ENCODE measurements around the gene KLF18. TPM values are rescaled to one million over a fixed set of nuclear protein-coding genes. Genes with fewer than 3 reads are reported as not detected.

Gene KLF18
- total and polyA plus RNA-seq, 10 donors, result not detected

DNA sequence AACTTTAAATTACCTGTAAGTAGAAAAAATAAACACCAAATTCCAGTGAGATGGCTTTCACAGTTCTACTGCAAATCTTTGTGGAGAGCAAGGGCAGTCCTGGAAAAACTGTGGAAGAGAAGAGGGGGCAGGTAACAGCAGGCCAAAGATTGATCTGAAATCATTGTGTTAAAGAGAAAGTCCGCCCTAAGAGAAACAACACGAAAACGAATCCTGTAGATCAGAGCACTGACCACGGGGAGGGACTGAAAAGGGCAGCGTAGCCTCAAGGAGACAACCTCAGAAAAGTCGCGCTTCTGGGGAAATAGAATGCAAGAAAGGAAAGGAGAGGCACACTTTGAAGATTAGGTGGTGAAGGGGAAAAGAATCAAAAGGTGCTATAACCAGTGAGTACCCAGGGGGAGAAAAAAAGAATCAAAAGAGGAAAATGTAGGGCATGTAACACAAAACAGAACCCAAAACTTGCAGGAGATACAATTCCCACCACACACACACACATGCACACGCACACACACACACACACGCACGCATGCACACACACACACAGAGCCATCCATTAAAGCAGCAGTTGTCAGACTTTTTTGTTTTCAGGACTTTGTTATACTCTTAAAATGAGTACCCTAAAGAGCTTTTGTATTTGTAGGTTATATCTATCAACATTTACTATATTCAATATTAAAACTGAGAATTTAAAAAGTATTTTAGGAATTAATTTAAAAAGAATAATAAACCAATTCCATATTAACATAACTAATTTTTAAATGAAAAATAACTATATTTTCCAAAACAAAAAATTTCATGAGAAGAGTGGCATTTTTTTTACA, 50.8 kb downstream of the KLF18 start:
- no peak for DNase-seq
- WGBS, 5 donors, result 79 to 85% (median 81%) methylated on average over 10 of the region's 10 CpGs
- TF ChIP-seq POLR2AphosphoS5 (IDR thresholded peaks at IDR 0.05) (no peak), POLR2A (IDR thresholded peaks at IDR 0.05) (no peak)
- TF ChIP-seq, protein P1, sequence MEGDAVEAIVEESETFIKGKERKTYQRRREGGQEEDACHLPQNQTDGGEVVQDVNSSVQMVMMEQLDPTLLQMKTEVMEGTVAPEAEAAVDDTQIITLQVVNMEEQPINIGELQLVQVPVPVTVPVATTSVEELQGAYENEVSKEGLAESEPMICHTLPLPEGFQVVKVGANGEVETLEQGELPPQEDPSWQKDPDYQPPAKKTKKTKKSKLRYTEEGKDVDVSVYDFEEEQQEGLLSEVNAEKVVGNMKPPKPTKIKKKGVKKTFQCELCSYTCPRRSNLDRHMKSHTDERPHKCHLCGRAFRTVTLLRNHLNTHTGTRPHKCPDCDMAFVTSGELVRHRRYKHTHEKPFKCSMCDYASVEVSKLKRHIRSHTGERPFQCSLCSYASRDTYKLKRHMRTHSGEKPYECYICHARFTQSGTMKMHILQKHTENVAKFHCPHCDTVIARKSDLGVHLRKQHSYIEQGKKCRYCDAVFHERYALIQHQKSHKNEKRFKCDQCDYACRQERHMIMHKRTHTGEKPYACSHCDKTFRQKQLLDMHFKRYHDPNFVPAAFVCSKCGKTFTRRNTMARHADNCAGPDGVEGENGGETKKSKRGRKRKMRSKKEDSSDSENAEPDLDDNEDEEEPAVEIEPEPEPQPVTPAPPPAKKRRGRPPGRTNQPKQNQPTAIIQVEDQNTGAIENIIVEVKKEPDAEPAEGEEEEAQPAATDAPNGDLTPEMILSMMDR (IDR thresholded peaks at IDR 0.05 in 8 of 11, conservative IDR thresholded peaks at IDR 0.05 in 3 of 11), result no peak
- H3K4me1 ChIP-seq, result no peaks in the 10 kb centered on the region
- H3K36me3 ChIP-seq, result no peaks in the 10 kb centered on the region
- peaks cover 0 to 7% (median 0%) of the 10 kb centered on the region in 7 donors for H3K27me3 ChIP-seq (replicated peaks in 1 of 7)
- intact Hi-C loops (cut with DNase I; ENCODE audit: low total_unique reads), result no loop called here
- no peak overlapping the region for H3K27ac ChIP-seq
- H3K4me3 ChIP-seq, result no peak overlapping the region
- no peaks in the 10 kb centered on the region for H3K9me3 ChIP-seq

DNA sequence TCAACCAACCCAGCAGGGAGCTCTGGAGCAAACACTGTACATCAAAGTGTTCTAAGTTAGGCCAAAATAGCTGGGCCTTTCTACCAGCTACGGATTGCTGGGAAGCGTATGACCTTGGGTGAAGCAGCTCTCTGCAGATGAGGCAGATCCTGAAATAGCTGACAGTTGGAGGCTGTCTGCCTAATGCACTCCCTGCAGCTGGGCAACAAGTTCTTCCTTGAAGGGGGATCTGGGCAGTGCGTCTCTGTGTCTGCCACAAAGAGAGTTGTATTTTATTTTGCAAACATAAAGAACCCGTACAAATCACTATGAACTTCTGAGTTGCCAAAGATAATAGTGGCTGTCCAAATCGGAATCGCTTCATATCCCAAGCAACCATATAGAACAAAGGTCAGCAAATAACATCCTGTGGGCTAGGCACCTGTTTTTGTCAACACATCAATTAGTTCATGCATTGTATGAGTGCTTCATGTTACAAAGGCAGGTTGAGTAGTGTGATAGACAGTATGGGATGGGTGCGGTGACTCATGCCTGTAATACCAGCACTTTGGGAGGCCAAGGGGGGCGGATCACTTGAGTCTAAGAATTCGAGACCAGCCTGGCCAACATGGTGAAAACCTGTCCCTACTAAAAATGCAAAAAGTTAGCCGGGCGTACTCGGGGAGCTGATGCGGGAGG, 51.9 kb downstream of the KLF18 start:
- intact Hi-C loops (cut with DNase I; ENCODE audit: low total_unique reads), result no loop called here
- TF ChIP-seq POLR2A (IDR thresholded peaks at IDR 0.05), result no peak
- TF ChIP-seq, protein P1 (IDR thresholded peaks at IDR 0.05 in 8 of 11, conservative IDR thresholded peaks at IDR 0.05 in 3 of 11), result no peak
- no peak for TF ChIP-seq POLR2AphosphoS5 (IDR thresholded peaks at IDR 0.05)
- Histone ChIP-seq H3K4me1 (no peaks in the 10 kb centered on the region), H3K9me3 (no peaks in the 10 kb centered on the region), H3K27me3 (replicated peaks in 1 of 7) (peaks cover 0 to 7% (median 0%) of the 10 kb centered on the region in 7 donors), H3K27ac (no peak overlapping the region), H3K4me3 (no peak overlapping the region), H3K36me3 (no peaks in the 10 kb centered on the region)
- DNase-seq, result no peak
- WGBS, 5 donors, result 82 to 89% (median 84%) methylated on average over 13 of the region's 13 CpGs

Small RNA genes within 50 kb of the gene (small RNA-seq; reads per million reads assigned to genes)
- gene AL035417.1 (0 reads per million in 4 donors), gene OOSP1P1 (0 reads per million in 4 donors), gene RF00019 (0 reads per million in 4 donors), gene RN7SL479P (0 reads per million in 4 donors)

Other genes with a start within 250 kb of the KLF18 start
- 1 to 10 TPM in 1 of 7 donors, under 1 TPM in 2, not detected in 4; 0.63 to 2.1 (median 0.81) TPM for gene ARTN, start 207.8 kb downstream of the KLF18 start, total RNA-seq
- gene ARTN, start 207.8 kb downstream of the KLF18 start, polyA plus RNA-seq, result 1 to 10 TPM in 1 of 3 donors, under 1 TPM in 2; 0.35 to 1.2 (median 0.52) TPM
- 10 to 100 TPM; 18.2 to 27.4 (median 22.6) TPM for gene IPO13, start 194.7 kb downstream of the KLF18 start, total RNA-seq
- 10 to 100 TPM; 10.5 to 19.4 (median 16.4) TPM for gene IPO13, start 194.7 kb downstream of the KLF18 start, polyA plus RNA-seq
- gene DPH2, start 171.6 kb downstream of the KLF18 start, total RNA-seq, result 10 to 100 TPM; 22.9 to 36.5 (median 26.1) TPM
- gene DPH2, start 171.6 kb downstream of the KLF18 start, polyA plus RNA-seq, result 10 to 100 TPM; 15.7 to 24.6 (median 17.6) TPM
- gene ATP6V0B, start 166.7 kb downstream of the KLF18 start, total RNA-seq, result 100 to 1,000 TPM; 124 to 219 (median 133) TPM
- 100 to 1,000 TPM; 176 to 205 (median 177) TPM for gene ATP6V0B, start 166.7 kb downstream of the KLF18 start, polyA plus RNA-seq
- gene B4GALT2, start 162.4 kb downstream of the KLF18 start, total RNA-seq, result 10 to 100 TPM; 11.4 to 23.3 (median 13.2) TPM
- 10 to 100 TPM in 1 of 3 donors, 1 to 10 TPM in 2; 7.0 to 13.7 (median 7.7) TPM for gene B4GALT2, start 162.4 kb downstream of the KLF18 start, polyA plus RNA-seq
- 1 to 10 TPM; 3.3 to 7.0 (median 5.0) TPM for gene CCDC24, start 150.0 kb downstream of the KLF18 start, total RNA-seq
- 10 to 100 TPM in 2 of 3 donors, 1 to 10 TPM in 1; 7.5 to 25.9 (median 14.5) TPM for gene CCDC24, start 150.0 kb downstream of the KLF18 start, polyA plus RNA-seq
- gene SLC6A9, start 110.2 kb downstream of the KLF18 start, total RNA-seq, result 1 to 10 TPM; 1.1 to 6.1 (median 3.0) TPM
- gene SLC6A9, start 110.2 kb downstream of the KLF18 start, polyA plus RNA-seq, result under 1 TPM; 0.26 to 0.86 (median 0.35) TPM
- under 1 TPM in 1 of 7 donors, not detected in 6; 0.26 TPM for gene KLF17, start 22.8 kb downstream of the KLF18 start, total RNA-seq
- not detected for gene KLF17, start 22.8 kb downstream of the KLF18 start, polyA plus RNA-seq
- 10 to 100 TPM; 37.8 to 57.2 (median 46.7) TPM for gene DMAP1, start 71.8 kb upstream of the KLF18 start, total RNA-seq
- 10 to 100 TPM; 39.7 to 84.6 (median 68.1) TPM for gene DMAP1, start 71.8 kb upstream of the KLF18 start, polyA plus RNA-seq
- gene ERI3, start 213.6 kb upstream of the KLF18 start, total RNA-seq, result 10 to 100 TPM; 20.1 to 41.1 (median 26.5) TPM
- gene ERI3, start 213.6 kb upstream of the KLF18 start, polyA plus RNA-seq, result 10 to 100 TPM; 25.3 to 29.9 (median 28.0) TPM